GM18867 (cell line): ENCODE measurements around the gene GDPD4.

Source experiments
- ATAC-seq: cut with Tn5 transposase; IDR thresholded peaks from one replicate; pipeline ENCODE4 v1.9.1; 2021; ENCODE audit warnings: mild to moderate bottlenecking, moderate library complexity; ENCODE audit not compliant: unreplicated experiment

Gene GDPD4

DNA sequence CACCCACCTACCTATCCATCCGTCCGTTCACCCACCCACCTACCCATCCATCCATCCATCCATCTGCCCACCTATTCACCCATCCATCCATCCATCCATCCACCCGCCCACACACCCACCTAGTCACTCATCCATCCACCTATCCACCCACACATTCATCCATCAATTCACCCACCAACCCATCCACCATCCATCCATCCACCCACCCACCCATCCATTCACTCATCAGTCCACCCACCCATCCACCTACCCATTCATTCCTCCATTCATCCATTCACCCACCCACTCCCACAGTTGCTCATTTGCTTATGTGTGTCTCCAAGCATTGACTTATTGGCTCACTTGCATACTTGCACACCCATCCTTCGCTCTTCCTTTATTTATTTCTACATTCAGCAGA is 123.3 kb downstream of the GDPD4 start:
- no peak for ATAC-seq

DNA sequence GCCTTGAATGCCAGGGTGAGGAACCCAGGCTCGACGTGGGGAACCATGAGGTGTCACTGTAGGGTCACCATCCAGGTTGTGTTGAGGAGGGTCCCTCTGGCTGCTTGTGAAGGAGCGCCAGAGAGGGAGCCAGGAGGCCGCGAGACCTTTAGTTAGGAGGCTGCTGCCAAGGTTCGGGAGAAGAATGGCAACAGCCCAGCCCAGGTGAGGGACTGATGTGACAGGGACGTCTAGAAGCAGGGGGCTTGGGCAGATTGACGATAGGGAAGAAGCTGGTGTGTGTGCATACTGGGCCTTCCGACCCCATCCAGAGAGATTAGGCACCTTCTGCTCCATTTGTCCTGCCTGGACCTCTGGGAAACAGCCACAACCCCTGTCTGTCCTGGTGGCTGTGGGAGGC is 124.5 kb downstream of the GDPD4 start:
- ATAC-seq: no peak

DNA sequence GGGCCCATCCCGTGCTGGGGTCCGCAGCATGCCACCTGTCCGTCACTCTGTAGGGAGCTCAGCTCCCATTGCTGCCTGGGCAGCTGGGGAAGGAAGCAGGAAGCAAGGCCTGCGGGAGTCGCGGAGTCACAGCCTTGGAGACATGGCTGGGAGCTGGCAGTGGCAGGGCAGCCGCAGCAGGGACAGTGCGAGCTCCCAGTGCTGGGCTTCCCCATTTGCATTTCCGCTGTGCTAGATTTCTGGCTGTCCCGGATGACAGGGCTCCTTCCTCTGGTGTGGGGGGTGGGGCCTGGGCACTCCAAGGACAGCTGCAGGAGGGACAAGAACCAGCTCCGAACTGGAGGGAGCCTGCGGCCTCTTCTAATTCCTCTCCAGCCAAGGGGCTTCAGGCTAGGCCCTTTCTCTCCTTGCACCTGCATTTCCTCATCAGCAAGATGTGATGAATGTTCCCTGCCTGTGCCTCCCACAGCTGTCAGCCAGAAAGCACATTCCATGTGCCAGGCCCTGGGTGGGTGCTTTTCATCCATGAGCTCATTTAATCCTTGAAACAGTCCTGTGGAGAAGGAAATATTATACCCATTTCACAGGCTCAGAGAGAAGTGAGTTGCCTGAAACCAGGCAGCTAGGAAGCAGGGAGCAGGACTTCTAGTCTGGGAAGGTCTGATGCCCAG is 125.5 kb downstream of the GDPD4 start:
- ATAC-seq: no peak

DNA sequence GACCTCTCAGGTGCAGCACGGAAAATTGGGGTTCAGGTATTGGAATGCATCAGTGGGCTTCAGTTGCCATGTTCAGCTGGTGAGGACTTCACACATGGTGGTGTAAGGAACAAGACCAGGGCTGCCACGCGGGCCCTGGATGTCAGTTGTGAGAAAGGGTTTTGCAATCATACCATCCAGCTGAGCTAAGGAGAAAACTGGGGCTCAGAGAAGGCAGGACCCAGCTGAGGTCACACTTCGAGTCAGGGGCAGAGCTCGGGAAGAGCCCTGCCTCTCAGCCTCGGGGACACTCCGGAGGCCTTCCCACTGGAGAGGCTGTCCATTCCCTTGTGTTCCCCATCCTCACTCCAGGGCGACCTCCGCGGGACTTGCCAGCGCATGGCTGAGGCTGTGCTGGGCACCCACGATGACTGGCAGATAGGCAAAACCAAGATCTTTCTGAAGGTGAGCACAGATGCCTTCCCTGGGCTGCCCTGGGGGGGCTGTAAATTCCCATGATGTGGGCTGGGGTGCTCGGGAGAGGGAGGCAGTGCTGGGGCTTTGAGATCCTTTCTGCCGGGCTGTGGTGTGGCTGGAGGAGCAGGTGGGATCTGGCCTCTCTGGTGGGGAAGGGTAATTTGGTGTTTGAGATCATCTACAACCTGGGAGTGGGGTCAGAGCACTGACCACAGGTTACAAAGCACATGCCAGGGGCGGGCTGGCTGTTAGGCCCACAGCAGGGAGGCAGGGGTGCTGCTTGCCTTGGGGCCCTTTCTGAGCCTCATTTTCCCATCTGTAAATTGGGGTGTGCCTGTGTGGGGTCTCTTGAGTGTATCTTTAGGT is 126.3 kb downstream of the GDPD4 start:
- no peak for ATAC-seq

DNA sequence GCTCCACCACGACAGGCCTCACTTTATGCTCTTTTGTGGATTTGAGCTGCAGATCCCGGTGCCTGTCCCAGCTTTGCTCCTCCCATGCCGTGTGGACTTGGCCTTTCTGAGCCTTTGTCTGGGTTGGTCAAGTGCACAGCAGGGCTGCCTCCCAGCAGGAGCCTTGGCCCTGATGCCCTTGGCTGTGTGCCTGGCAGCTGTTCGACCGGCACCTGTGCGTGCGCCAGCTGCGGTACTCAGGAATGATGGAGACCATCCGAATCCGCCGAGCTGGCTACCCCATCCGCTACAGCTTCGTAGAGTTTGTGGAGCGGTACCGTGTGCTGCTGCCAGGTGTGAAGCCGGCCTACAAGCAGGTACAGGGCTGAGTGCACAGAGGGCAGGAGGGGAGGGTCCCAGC is 126.9 kb downstream of the GDPD4 start:
- ATAC-seq: no peak

DNA sequence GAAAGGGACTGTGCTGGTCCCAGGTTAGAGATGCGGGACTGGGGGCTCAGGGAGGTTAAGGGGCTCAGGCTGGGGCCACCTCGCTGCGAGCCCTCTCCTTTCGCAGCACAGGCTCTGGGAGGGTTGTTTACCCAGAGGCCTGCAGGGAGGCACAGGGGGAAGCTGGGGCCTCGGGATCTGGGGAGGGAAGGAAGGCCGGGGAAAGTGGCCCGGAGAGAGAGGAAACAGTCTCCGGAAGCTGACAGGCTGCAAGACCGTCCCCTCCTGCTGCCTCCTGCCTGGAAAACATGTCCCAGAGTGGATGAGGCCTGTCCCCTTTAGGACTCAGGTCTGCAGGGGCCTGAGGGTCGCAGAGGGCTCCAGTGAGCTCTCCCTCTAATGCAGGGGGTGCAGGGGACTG is 128.0 kb downstream of the GDPD4 start:
- ATAC-seq: no peak

DNA sequence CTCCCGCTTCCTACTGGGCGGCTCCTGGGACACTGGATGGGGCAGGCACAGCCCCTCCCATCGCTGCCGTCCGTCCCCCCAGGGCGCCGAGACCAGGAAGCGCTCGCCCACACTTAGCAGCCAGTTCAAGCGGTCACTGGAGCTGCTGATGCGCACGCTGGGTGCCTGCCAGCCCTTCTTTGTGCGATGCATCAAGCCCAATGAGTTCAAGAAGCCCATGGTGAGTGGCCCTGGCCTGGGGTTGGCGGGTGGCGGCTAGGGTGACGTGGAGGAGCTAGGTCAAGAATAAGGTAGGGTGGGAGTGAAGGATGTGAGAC is 128.9 kb downstream of the GDPD4 start:
- ATAC-seq: no peak

DNA sequence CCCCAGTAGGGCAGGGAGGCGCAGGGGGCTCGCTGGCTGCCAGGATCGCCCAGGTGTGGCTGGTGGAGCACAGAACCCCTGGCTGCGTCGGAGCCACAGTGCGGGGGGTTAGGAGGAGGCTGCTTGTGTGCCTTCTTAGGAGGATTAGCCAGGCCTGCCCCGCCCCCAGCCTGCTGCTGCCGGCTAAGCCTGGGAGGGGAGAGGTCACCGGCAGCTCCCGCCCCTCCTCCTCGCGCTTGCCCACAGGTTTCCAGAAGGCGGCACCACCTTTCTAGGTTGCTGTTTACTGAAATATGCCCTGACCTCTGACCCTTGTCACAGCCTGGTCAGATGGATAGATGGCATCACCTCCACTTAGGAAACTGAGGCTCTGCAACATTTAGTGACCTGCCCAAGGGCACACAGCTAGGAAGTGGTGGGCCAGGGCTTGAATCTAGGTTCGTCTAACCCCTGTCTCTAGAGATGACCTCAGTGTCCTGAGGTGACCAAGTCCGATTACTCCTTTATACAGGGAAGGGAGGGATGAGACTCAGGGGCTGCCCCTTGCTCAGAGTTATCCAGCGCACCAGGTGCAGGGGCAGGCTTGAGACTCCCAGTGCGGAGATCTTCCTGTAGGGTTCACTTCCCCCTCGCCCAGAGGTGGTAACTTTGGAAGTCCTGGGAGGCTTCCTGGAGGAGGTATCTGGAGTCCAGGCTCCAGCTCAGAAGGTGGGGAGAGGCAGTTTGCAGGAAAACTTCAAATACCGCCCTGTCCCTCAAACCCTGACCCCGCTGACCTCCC is 129.4 kb downstream of the GDPD4 start:
- no peak for ATAC-seq

DNA sequence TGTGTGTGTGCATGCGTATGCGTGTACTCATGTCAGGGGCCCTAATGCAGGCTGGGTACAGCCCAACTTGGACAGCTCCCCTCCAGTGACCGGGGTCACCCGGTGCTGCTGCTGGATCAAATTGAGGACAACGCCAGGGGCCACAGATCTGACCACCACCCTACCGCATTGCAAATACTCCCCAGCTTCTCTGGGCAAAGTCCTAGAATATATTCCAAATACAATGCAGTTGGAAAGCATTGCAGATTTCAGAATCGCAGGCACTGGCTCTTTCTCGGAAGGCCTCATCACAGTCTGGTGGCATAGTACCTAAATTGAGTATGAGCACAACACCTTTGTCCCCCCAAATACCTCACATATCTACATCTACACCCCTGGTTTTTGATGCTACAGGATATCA is 130.2 kb downstream of the GDPD4 start:
- no peak for ATAC-seq

DNA sequence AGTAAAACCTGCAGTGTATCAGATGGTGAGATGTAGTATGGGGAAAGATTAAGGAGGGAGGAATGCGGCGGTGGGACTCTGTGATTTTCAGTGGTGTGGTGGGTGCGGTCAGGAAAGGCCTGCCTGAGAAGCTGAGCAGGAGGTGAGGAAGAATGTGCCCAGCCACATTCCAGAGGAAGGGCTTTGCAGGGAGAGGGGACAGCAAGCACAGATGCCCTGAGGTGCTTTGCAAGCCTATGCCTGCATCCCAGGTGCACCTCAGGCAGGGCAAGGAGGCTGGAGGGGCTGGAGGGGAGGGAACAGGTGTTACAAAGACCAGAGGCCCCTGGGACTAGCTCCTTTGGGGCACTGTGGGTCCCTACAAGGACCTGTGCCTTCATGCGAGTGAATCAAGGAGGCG is 131.4 kb downstream of the GDPD4 start:
- no peak for ATAC-seq

DNA sequence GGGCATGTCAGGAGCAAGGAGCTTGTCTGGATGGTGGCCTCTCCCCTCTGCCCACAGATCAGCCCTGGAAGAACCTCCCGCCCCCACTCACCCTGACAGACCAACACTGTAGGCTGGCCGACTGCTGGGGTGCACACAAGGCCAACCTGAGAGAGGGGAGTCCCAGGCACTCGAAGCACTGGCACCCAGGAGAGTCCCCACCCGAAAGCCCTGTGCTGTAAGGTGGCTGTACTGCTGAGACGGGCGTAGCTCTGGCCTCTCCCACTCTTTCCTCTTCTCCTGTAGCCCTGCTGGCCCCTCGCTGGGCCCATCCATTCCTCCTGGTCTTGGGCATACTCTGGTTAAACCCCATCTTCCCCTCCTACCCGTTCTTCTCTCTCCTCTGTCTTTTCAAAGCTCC is 133.7 kb downstream of the GDPD4 start:
- no peak for ATAC-seq

DNA sequence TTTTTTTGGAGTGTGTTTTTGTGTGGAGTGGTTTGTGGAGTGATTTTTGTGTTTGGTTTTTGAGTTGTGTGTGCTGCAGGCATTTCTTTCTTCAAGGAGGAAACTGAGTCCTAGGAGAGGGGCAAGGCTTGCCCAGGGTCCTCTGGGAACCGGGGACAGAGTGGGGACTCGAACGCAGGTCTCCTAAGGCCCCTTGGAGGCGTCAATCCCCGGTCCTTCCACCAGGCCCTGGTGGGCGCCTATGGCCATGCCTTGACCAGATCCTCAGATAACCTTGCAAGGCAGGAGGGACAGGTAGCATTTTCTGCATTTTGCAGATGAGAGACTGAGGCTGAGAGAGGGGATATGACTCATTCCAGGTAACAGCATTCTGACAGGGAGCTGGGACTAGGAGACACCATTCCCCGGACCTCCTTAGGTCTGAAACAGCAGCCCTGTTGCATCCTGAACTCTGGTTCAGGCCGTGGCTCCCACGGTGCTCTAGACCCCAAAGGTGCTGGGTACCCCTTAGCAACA is 134.3 kb downstream of the GDPD4 start:
- ATAC-seq: no peak
